Measurements from ENCODE around the gene SUPT6H. TPM values are rescaled to one million over a fixed set of nuclear protein-coding genes. Genes with fewer than 3 reads are reported as not detected.

The SUPT6H gene
- total and polyA plus RNA-seq, 4 donors, result 22.5 to 81.2 (median 57.1) TPM

- ATAC-seq (ENCODE audit: low FRiP score), result no peak
- H3K4me1 ChIP-seq (ENCODE audit: control insufficient read depth in 1 of 2, insufficient read depth in 2 of 2, low read length in 2 of 2), result no peaks in the 10 kb centered on the region
- DNase-seq, result no peak
- H3K27ac ChIP-seq (ENCODE audit: low read depth in 1 of 2, low read length in 2 of 2), result no peak overlapping the region
- no peaks in the 10 kb centered on the region for H3K9me3 ChIP-seq (ENCODE audit: control insufficient read depth, low read length)
- peaks cover 14 to 32% of the 10 kb centered on the region in 2 donors for H3K36me3 ChIP-seq (ENCODE audit: control insufficient read depth in 1 of 2, insufficient read depth in 2 of 2, low read length in 1 of 2)
- intact Hi-C loops (cut with DNase I), result no loop called here
- no peak overlapping the region for H3K4me3 ChIP-seq (ENCODE audit: low read length in 2 of 2)
- H3K27me3 ChIP-seq (ENCODE audit: control insufficient read depth in 1 of 2, insufficient read depth in 2 of 2, low read length in 1 of 2), result no peaks in the 10 kb centered on the region
- WGBS, 2 donors, result 47 to 52% methylated on average over 3 of the region's 3 CpGs
These were observed 23.0 kb downstream of the SUPT6H start for GRCh38 chr17:28684963-28685362.

GRCh38 chr17:28685366-28685765 is 23.4 kb downstream of the SUPT6H start:
- no peak overlapping the region for H3K4me3 ChIP-seq (ENCODE audit: low read length in 2 of 2)
- H3K4me1 ChIP-seq (ENCODE audit: control insufficient read depth in 1 of 2, insufficient read depth in 2 of 2, low read length in 2 of 2), result no peaks in the 10 kb centered on the region
- no peak for DNase-seq
- no peaks in the 10 kb centered on the region for H3K27me3 ChIP-seq (ENCODE audit: control insufficient read depth in 1 of 2, insufficient read depth in 2 of 2, low read length in 1 of 2)
- H3K9me3 ChIP-seq (ENCODE audit: control insufficient read depth, low read length), result no peaks in the 10 kb centered on the region
- H3K36me3 ChIP-seq (ENCODE audit: control insufficient read depth in 1 of 2, insufficient read depth in 2 of 2, low read length in 1 of 2), result peaks cover 17 to 32% of the 10 kb centered on the region in 2 donors
- 84 to 87% methylated on average over 5 of the region's 5 CpGs for WGBS, 2 donors
- intact Hi-C loops (cut with DNase I), result no loop called here
- H3K27ac ChIP-seq (ENCODE audit: low read depth in 1 of 2, low read length in 2 of 2), result no peak overlapping the region
- ATAC-seq (ENCODE audit: low FRiP score), result no peak

GRCh38 chr17:28686296-28686695 is 24.3 kb downstream of the SUPT6H start:
- H3K36me3 ChIP-seq (ENCODE audit: control insufficient read depth in 1 of 2, insufficient read depth in 2 of 2, low read length in 1 of 2), result peaks cover 17 to 36% of the 10 kb centered on the region in 2 donors

GRCh38 chr17:28688481-28688880 is 26.5 kb downstream of the SUPT6H start:
- H3K4me1 ChIP-seq (ENCODE audit: control insufficient read depth in 1 of 2, insufficient read depth in 2 of 2, low read length in 2 of 2), result no peaks in the 10 kb centered on the region
- no peaks in the 10 kb centered on the region for H3K9me3 ChIP-seq (ENCODE audit: control insufficient read depth, low read length)
- H3K4me3 ChIP-seq (ENCODE audit: low read length in 2 of 2), result no peak overlapping the region
- no peak overlapping the region for H3K27ac ChIP-seq (ENCODE audit: low read depth in 1 of 2, low read length in 2 of 2)
- ATAC-seq (ENCODE audit: low FRiP score), result no peak
- peaks cover 17 to 29% of the 10 kb centered on the region in 2 donors for H3K36me3 ChIP-seq (ENCODE audit: control insufficient read depth in 1 of 2, insufficient read depth in 2 of 2, low read length in 1 of 2)
- DNase-seq, result no peak
- H3K27me3 ChIP-seq (ENCODE audit: control insufficient read depth in 1 of 2, insufficient read depth in 2 of 2, low read length in 1 of 2), result no peaks in the 10 kb centered on the region
- 95 to 97% methylated on average over 4 of the region's 4 CpGs for WGBS, 2 donors
- intact Hi-C loops (cut with DNase I), result no loop called here

More at GRCh38 chr17:28686296-28686695, 24.3 kb downstream of the SUPT6H start:
- 85 to 86% methylated on average over 4 of the region's 4 CpGs for WGBS, 2 donors
- Histone ChIP-seq H3K4me1 (ENCODE audit: control insufficient read depth in 1 of 2, insufficient read depth in 2 of 2, low read length in 2 of 2) (no peaks in the 10 kb centered on the region), H3K27ac (ENCODE audit: low read depth in 1 of 2, low read length in 2 of 2) (no peak overlapping the region), H3K4me3 (ENCODE audit: low read length in 2 of 2) (no peak overlapping the region), H3K9me3 (ENCODE audit: control insufficient read depth, low read length) (no peaks in the 10 kb centered on the region), H3K27me3 (ENCODE audit: control insufficient read depth in 1 of 2, insufficient read depth in 2 of 2, low read length in 1 of 2) (no peaks in the 10 kb centered on the region)
- intact Hi-C loops (cut with DNase I), result no loop called here
- DNase-seq, result no peak
- no peak for ATAC-seq (ENCODE audit: low FRiP score)

DNA sequence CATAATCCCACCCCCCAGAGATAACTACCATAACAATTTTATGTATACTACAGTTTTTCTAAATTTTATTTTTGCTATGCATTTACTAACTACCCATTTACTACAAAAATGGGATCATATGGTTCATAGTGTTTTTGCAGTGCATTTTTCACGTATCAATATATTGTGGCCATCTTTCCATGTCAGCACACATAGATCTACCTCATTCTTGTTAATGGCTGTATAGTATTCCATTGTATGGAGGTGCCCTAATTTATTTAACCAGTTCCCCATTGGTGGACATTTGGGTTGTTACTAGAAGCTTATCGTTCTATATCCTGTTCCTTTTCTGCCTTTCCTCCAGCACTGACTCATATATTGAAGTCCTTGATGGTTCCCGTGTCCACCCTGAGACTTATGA is 27.0 kb downstream of the SUPT6H start:
- Histone ChIP-seq H3K4me3 (ENCODE audit: low read length in 2 of 2) (no peak overlapping the region), H3K9me3 (ENCODE audit: control insufficient read depth, low read length) (no peaks in the 10 kb centered on the region), H3K27ac (ENCODE audit: low read depth in 1 of 2, low read length in 2 of 2) (no peak overlapping the region), H3K36me3 (ENCODE audit: control insufficient read depth in 1 of 2, insufficient read depth in 2 of 2, low read length in 1 of 2) (peaks cover 21 to 34% of the 10 kb centered on the region in 2 donors), H3K4me1 (ENCODE audit: control insufficient read depth in 1 of 2, insufficient read depth in 2 of 2, low read length in 2 of 2) (no peaks in the 10 kb centered on the region), H3K27me3 (ENCODE audit: control insufficient read depth in 1 of 2, insufficient read depth in 2 of 2, low read length in 1 of 2) (no peaks in the 10 kb centered on the region)
- DNase-seq (no peak), ATAC-seq (ENCODE audit: low FRiP score) (no peak)
- 95 to 97% methylated on average over 3 of the region's 3 CpGs for WGBS, 2 donors
- intact Hi-C loops (cut with DNase I), result no loop called here

GRCh38 chr17:28693869-28694268 is 31.9 kb downstream of the SUPT6H start:
- Histone ChIP-seq H3K27ac (ENCODE audit: low read depth in 1 of 2, low read length in 2 of 2) (no peak overlapping the region), H3K9me3 (ENCODE audit: control insufficient read depth, low read length) (no peaks in the 10 kb centered on the region), H3K4me1 (ENCODE audit: control insufficient read depth in 1 of 2, insufficient read depth in 2 of 2, low read length in 2 of 2) (no peaks in the 10 kb centered on the region), H3K4me3 (ENCODE audit: low read length in 2 of 2) (no peak overlapping the region), H3K36me3 (ENCODE audit: control insufficient read depth in 1 of 2, insufficient read depth in 2 of 2, low read length in 1 of 2) (peaks cover 13 to 33% of the 10 kb centered on the region in 2 donors), H3K27me3 (ENCODE audit: control insufficient read depth in 1 of 2, insufficient read depth in 2 of 2, low read length in 1 of 2) (no peaks in the 10 kb centered on the region)
- no peak for ATAC-seq (ENCODE audit: low FRiP score)
- peak in 1 of 2 donors; percentile 19 for DNase-seq
- WGBS, 2 donors, result 73 to 77% methylated on average over 1 of the region's 1 CpG
- intact Hi-C loops (cut with DNase I), result no loop called here

- Histone ChIP-seq H3K27me3 (ENCODE audit: control insufficient read depth in 1 of 2, insufficient read depth in 2 of 2, low read length in 1 of 2) (no peaks in the 10 kb centered on the region), H3K4me3 (ENCODE audit: low read length in 2 of 2) (no peak overlapping the region), H3K4me1 (ENCODE audit: control insufficient read depth in 1 of 2, insufficient read depth in 2 of 2, low read length in 2 of 2) (no peaks in the 10 kb centered on the region), H3K9me3 (ENCODE audit: control insufficient read depth, low read length) (no peaks in the 10 kb centered on the region), H3K36me3 (ENCODE audit: control insufficient read depth in 1 of 2, insufficient read depth in 2 of 2, low read length in 1 of 2) (peaks cover 3 to 35% of the 10 kb centered on the region in 2 donors), H3K27ac (ENCODE audit: low read depth in 1 of 2, low read length in 2 of 2) (no peak overlapping the region)
- ATAC-seq (ENCODE audit: low FRiP score) (no peak), DNase-seq (no peak)
- 90 to 92% methylated on average over 6 of the region's 6 CpGs for whole genome bisulfite sequencing, 2 donors
- intact Hi-C loops (cut with DNase I), result no loop called here
These were observed 36.4 kb downstream of the SUPT6H start for GRCh38 chr17:28698253-28698941.

GRCh38 chr17:28700278-28700677 is 38.3 kb downstream of the SUPT6H start:
- Histone ChIP-seq H3K27me3 (ENCODE audit: control insufficient read depth in 1 of 2, insufficient read depth in 2 of 2, low read length in 1 of 2) (no peaks in the 10 kb centered on the region), H3K4me3 (ENCODE audit: low read length in 2 of 2) (no peak overlapping the region), H3K9me3 (ENCODE audit: control insufficient read depth, low read length) (no peaks in the 10 kb centered on the region), H3K27ac (ENCODE audit: low read depth in 1 of 2, low read length in 2 of 2) (no peak overlapping the region), H3K4me1 (ENCODE audit: control insufficient read depth in 1 of 2, insufficient read depth in 2 of 2, low read length in 2 of 2) (no peaks in the 10 kb centered on the region), H3K36me3 (ENCODE audit: control insufficient read depth in 1 of 2, insufficient read depth in 2 of 2, low read length in 1 of 2) (peaks cover 0 to 26% of the 10 kb centered on the region in 2 donors)
- ATAC-seq (ENCODE audit: low FRiP score) (no peak), DNase-seq (no peak)
- intact Hi-C loops (cut with DNase I), result no loop called here
- WGBS, 2 donors, result 82 to 84% methylated on average over 8 of the region's 8 CpGs

- Histone ChIP-seq H3K4me3 (ENCODE audit: low read length in 2 of 2) (no peak overlapping the region), H3K4me1 (ENCODE audit: control insufficient read depth in 1 of 2, insufficient read depth in 2 of 2, low read length in 2 of 2) (no peaks in the 10 kb centered on the region), H3K36me3 (ENCODE audit: control insufficient read depth in 1 of 2, insufficient read depth in 2 of 2, low read length in 1 of 2) (peaks cover 0 to 23% of the 10 kb centered on the region in 2 donors), H3K9me3 (ENCODE audit: control insufficient read depth, low read length) (no peaks in the 10 kb centered on the region), H3K27me3 (ENCODE audit: control insufficient read depth in 1 of 2, insufficient read depth in 2 of 2, low read length in 1 of 2) (no peaks in the 10 kb centered on the region), H3K27ac (ENCODE audit: low read depth in 1 of 2, low read length in 2 of 2) (no peak overlapping the region)
- ATAC-seq (ENCODE audit: low FRiP score), result no peak
- DNase-seq, result no peak
- intact Hi-C loops (cut with DNase I), result no loop called here
- 84 to 88% methylated on average over 10 of the region's 10 CpGs for WGBS, 2 donors
These were observed 39.0 kb downstream of the SUPT6H start for GRCh38 chr17:28700830-28701492.
